ENCODE measurements around the gene ING5.

Gene ING5

DNA sequence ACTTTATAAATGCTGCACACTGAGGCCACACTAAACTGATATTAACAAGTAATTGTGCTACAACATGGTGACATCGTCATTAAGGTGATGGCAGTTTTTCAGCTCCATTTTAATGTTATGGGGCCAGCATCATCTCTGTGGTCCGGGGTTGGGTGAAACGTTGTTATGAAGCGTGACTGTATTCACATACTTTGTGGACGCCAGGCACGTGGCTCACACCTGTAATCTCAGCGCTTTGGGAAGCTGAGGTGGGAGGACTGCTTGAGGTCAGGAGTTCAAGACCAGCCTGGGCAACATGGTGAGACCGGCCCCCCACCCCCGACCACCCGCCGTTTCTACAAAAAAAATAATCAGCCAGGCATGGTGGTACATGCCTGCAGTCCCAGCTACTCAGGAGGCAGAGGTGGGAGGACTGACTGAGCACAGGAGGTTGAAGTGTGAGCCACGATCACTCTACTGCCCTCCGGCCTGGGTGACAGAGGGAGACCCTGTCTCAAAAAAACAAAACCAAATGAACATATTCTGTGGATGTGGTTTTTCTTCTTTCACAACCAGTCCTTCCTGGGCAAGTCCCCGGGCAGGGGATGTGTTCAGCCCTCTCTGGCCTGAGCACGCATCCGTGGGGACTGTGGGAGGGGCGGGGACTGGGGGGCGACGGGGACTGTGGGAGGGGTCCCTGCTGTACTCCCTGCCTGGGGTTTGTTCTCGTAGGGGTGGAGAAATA is 61.9 kb downstream of the ING5 start:
- TF ChIP-seq GATA3 (IDR thresholded peaks at IDR 0.05; ENCODE audit: low read depth, low read length) (no peak), GATA2 (IDR thresholded peaks at IDR 0.05; ENCODE audit: low read depth, low read length) (no peak)

DNA sequence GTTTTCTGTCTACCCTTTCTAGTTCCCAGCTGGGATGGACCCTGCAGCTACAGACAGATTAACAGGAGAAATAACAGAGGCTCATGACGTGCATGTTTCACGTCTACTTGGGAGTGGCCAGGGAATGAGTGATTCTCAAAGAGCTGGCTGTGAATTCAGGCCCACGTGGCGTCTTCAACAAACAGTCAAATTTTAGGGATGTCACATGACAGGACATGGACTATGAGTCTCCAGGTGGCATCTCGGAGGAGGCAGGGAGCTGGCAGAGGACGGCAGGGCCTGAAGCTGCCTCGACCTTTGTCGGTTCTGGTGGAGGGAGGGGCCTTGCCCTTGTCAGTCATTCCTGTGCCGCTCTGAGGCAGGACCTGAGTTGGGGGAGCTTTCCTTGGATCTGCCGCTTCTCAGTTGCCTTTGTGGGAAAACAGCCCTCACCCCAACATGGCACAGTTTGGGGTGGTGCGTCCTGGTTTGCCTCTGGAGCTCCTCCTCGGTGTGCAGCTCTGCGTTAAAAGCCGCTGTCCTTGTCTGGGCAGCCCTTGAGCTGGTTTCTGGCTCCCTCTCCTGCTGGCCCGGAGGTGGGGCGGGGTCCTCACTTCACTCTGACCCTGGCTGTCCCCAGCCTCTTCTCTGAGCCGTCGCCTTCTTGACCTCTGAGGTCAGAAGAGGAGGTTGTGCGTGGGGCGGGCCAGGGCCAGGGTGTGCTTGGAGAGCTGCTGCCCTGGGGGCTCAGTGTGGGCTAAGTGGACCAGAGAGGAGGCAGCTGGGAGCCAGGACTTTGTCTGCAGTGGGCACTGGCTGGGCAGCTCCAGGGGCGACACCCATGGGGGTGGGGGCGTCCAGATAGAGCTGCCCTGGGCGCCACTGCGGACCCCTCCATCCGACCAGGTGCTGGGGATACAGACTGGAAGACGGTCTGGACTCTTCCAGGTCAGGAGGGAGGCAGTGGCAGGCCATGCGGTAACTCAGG is 62.7 kb downstream of the ING5 start:
- TF ChIP-seq GATA3 (IDR thresholded peaks at IDR 0.05; ENCODE audit: low read depth, low read length) (no peak), GATA2 (IDR thresholded peaks at IDR 0.05; ENCODE audit: low read depth, low read length) (no peak)

DNA sequence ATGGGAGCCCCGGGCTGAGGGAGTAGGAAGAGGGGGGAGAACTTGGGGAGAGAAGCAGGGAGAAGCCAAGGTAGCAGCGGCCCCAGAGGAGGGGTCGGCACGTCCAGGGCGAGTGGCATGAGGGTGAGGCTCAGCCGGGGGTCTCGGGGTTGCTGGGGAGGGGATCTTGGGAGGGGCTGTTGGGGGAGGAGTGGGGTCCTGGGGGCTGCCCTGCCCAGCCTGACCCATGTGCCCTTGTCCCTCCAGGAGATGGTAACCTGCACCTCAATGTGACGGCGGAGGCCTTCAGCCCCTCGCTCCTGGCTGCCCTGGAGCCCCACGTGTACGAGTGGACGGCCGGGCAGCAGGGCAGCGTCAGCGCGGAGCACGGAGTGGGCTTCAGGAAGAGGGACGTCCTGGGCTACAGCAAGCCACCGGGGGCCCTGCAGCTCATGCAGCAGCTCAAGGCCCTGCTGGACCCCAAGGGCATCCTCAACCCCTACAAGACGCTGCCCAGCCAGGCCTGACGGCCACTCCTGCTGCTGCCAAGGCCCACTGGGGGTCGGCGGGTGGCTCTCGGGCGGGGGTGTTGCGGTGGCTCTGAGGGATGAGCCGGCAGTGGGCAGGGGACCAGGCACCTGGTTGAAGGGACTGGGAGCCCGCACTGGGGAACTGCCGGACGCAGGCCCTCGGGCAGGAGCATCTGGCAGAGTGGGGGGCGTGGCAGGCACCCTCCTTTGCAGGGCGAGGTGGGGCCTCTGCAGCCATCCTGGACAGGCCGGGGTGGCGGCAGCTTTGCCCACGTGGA is 65.8 kb downstream of the ING5 start:
- TF ChIP-seq GATA2 (IDR thresholded peaks at IDR 0.05; ENCODE audit: low read depth, low read length) (no peak), GATA3 (IDR thresholded peaks at IDR 0.05; ENCODE audit: low read depth, low read length) (no peak)

DNA sequence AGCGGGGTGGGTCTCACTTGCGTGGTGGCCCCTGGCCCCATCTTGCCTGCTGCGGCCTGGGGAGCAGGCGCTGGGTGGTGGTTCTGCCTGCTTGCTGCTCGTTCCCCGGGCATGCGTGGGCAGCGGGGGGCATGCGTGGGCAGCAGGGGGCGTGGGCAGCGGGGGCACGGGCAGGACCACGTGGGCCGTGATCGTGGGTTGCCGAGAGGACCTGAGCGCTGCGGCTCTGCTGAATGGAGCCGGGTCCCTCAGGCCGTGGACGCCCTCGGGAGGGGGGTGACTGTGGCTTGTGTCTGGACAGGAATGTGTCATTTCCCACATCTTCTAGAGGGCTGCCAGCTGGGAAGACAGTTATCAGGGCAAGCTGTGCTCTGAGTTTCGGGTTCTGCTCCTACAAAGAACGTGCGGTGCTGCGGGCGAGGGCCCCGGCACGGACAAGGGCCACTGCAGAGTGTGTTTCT is 66.4 kb downstream of the ING5 start:
- no peak for TF ChIP-seq GATA2 (IDR thresholded peaks at IDR 0.05; ENCODE audit: low read depth, low read length)
- no peak for TF ChIP-seq GATA3 (IDR thresholded peaks at IDR 0.05; ENCODE audit: low read depth, low read length)

DNA sequence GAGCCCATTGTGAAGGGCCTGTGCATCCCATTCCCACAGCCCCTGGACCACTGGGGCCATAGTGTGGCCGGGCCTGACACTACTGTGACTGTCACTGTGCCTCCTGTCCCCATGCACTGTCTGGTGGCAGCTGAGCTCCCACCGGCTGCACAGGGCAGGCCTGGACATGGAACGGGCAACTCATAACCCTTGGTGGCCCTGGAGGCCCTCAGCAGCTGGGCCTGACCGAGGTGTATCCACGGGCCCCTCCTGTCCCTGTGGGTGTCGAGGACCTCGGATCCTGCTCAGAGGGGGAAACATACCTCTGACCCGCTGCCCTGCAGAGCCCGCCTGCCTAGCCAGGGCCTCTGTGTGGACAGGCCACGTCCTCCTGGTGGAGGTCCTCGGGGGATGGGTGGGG is 67.0 kb downstream of the ING5 start:
- TF ChIP-seq GATA3 (IDR thresholded peaks at IDR 0.05; ENCODE audit: low read depth, low read length) (no peak), GATA2 (IDR thresholded peaks at IDR 0.05; ENCODE audit: low read depth, low read length) (no peak)

DNA sequence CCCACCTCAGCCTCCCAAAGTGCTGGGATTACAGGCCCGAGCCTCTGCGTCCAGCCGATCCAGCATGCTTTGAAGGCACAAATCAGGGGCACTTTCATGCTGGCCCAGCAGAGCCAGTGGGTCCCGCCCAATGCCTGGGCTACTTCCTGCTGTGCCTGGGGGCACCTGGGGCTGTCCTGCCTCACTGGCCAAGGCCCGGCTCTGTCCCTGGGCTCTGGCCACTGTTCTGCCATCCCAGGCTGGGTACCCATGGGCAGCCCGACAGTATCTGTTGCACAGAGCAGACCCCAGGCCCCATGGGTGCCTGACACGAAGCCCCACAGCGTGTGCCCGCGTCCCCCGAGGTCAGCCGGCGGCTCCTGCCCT is 68.0 kb downstream of the ING5 start:
- no peak for TF ChIP-seq GATA3 (IDR thresholded peaks at IDR 0.05; ENCODE audit: low read depth, low read length)
- TF ChIP-seq GATA2 (IDR thresholded peaks at IDR 0.05; ENCODE audit: low read depth, low read length), result no peak

DNA sequence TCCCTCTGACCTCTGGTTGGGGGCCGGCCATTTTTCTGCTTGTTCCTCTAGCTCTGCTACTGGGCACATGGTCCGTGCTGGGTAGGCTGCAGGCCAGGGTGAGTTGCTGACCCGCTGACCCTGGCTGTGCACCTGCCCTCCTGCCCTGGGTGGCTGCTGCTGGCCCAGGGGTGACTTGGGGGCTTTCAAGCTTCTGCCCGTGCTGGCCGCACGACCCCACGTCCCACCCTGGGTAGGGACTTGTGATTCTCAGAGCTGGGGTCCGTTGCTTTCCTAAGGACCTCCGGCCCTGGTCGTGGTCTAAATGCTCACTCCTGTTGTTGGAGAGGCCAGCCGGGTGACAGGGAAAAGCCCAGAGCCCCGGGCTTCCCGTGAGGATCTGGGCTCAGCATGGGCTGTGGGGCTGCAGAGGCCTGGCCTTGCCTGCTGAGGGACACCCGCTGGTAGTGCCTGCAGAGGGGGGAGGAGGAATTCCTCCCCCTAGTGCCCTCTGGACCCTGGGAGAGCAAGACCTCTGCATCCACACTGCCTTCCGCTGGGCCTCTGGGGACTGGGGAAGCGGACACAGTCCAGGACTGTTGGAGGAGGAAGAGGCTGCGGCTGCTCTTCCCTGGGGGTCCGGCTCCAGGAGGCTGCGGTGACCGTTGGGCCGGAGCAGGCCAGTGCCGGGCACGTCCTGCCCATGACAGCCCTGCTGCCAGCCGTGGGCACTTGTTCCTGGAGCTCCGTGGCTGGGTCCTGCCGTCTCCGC is 68.5 kb downstream of the ING5 start:
- TF ChIP-seq GATA2 (IDR thresholded peaks at IDR 0.05; ENCODE audit: low read depth, low read length), result no peak
- TF ChIP-seq GATA3 (IDR thresholded peaks at IDR 0.05; ENCODE audit: low read depth, low read length), result no peak

DNA sequence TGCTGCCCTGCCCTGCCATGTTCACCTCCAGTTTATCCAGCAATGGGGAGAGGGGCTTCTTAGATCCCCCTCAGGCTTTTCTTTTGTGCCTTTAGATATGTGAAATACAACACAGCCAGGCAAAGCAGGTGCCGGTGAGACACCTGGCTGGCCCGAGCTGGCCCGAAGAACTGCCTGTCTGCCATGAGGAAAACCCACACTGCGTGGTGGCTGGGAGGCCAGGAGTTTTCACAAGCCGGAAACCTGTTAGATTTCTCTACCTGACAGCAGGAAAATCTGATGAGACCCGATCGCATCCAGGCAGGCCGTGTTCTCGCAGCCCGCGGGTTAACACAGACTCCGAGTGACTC is 69.1 kb downstream of the ING5 start:
- TF ChIP-seq GATA3 (IDR thresholded peaks at IDR 0.05; ENCODE audit: low read depth, low read length) (no peak), GATA2 (IDR thresholded peaks at IDR 0.05; ENCODE audit: low read depth, low read length) (no peak)

DNA sequence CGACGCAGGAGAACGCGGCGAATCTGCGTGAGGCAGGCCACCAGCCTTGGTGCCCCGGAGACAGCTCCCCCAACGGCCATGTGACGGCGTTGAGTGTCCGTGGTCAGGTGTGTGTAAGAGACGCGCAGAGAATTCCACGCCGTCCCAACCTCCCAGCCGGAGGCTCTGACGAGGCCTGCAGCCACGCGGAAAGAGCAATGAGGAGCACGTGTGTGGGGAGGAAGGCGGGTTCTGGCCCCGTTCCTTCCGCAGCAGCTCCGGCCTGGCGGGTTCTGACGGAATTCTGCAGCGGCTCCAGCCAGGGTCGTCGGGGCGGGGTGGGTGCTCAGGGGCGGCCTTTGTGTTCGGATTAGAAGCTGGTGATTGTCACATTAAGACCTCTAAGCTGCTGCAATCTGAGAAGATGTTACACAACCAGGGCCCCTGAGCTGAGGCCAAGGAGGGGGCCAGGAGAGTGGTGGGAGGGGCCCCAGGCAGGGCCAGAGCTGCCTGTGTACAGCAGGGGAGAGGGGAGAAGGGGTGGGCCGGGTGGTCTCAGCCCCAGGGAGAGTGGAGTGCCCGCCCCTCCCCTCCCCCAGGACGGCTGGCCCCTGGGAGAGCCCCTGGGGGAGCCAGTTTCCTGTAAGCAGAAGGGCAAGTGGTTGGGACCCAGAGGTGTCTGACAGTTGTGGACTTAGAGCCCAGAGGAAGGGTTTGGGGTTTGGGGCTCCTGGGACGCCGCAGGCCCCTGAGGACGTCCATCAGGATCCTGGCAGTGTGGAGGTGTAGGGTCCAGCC is 69.6 kb downstream of the ING5 start:
- TF ChIP-seq GATA3 (IDR thresholded peaks at IDR 0.05; ENCODE audit: low read depth, low read length) (no peak), GATA2 (IDR thresholded peaks at IDR 0.05; ENCODE audit: low read depth, low read length) (no peak)

DNA sequence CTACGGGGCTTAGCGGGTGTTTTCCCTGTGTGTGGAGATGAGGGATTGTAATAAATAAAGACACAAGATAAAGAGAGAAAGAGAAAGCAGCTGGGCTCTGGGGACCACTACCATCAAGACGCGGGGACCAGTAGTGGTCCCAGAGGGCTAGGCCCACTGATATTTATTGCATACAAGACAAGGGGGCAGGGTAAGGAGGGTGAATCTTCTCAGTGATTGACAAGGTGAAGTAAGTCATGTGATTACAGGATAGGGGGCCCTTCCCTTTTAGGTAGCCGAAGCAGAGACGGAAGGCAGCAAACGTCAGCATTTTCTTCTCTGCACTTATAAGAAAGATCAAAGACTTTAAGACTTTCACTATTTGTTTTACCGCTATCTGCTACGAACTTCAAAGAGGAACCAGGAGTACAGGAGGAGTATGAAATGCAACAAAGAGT is 70.2 kb downstream of the ING5 start:
- TF ChIP-seq GATA3 (IDR thresholded peaks at IDR 0.05; ENCODE audit: low read depth, low read length), result no peak
- TF ChIP-seq GATA2 (IDR thresholded peaks at IDR 0.05; ENCODE audit: low read depth, low read length), result no peak

DNA sequence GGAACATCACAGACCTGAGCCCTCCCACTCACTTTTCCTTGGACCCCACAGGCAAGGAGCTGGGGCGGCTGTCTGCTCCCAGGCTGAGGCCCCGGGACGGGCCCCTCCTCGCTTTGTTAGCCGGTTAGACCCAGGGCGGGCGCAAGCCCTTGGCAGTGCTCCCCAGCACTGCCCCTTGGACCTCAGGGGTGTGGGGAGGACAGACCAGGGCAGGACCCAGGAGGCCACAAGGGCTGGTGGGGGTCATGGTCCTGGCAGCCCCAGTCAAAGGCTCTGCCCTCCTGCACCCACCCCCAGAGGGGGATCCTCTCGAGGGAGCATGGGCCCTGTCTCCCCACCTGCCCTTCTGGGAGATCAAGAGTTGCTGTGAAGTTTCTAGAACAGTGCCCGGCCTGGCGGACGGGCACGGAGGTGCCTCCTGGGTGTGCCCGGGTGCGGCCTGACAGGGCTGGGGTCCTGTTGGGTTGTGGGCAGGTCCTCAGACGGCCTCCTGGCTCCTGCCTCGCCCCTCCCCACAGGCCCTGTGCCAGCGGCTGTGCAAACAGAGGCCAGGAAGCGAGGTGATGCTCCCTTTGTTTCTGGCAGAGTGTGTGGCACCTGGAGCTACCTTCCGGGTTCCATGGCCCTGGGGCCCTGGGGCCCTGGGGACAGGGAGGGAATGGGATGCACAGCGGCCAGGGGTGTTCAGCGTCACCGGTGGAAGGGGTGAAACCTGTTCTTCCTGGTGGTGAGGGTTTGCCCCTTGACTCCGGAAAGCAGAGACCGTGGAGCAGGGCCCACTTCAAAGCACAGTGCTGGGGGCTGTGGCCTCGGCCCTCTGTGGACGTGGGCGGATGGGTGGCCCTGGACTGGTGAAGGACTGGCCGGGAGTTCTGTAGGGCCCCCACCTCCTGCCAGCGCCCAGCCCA is 71.9 kb downstream of the ING5 start:
- TF ChIP-seq GATA2 (IDR thresholded peaks at IDR 0.05; ENCODE audit: low read depth, low read length) (no peak), GATA3 (IDR thresholded peaks at IDR 0.05; ENCODE audit: low read depth, low read length) (no peak)

All from SH-SY5Y (cell line).